SK-N-MC (cell line): ENCODE measurements around the gene CEP192.

Source experiments
- EZH2 ChIP-seq: fragments of 200-600 bp; sonication (generic); IDR thresholded peaks from one replicate; pipeline ENCODE4 v1.6.1; 2017; ENCODE audit warnings: antibody characterized with exemption
- FOXP2 ChIP-seq: optimal IDR thresholded peaks from 2 replicates; pipeline ENCODE3; 2011; ENCODE audit warnings: mild to moderate bottlenecking, moderate library complexity; ENCODE audit not compliant: insufficient read depth; ENCODE audit errors: extremely low read length, control extremely low read depth
- POLR2AphosphoS5 ChIP-seq: IDR thresholded peaks from 2 replicates; pipeline ENCODE4 v1.6.1; 2012; ENCODE audit warnings: mild to moderate bottlenecking, low read depth, low read length, borderline replicate concordance

- TF ChIP-seq EZH2 (no peak), POLR2AphosphoS5 (no peak), FOXP2 (no peak)
Observed at GRCh38 chr18:13018374-13018773, 27.2 kb downstream of the CEP192 start.
